K562 (cell line): ENCODE results near the gene NMT1. TPM values are rescaled to one million over a fixed set of nuclear protein-coding genes. Genes with fewer than 3 reads are reported as not detected.

Experiments used
- ATF1 ChIP-seq, 2 experiments: fragments of 450-650 bp in 1 of 2; IDR thresholded peaks; 2 replicates each; pipeline ENCODE4 v1.6.1; 2016; ENCODE audit warnings: missing compliant biosample characterization in 1 of 2, missing genetic modification characterization in 1 of 2
- CCNT2 ChIP-seq: IDR thresholded peaks from 2 replicates; pipeline ENCODE4 v1.6.1; 2011; ENCODE audit warnings: borderline replicate concordance, low read depth, mild to moderate bottlenecking, moderate library complexity, mixed read lengths, low read length; ENCODE audit not compliant: insufficient read length; ENCODE audit errors: extremely low read depth
- DDX20 ChIP-seq: fragments of 450-650 bp; IDR thresholded peaks from 2 replicates; pipeline ENCODE4 v1.6.1; 2016; ENCODE audit warnings: missing genetic modification characterization, low read depth, mild to moderate bottlenecking, missing compliant biosample characterization, moderate library complexity
- ESRRA ChIP-seq: fragments of 450-650 bp; IDR thresholded peaks from 2 replicates; pipeline ENCODE4 v1.6.1; 2014; ENCODE audit warnings: low read depth, mild to moderate bottlenecking, moderate library complexity, borderline replicate concordance
- ETV1 ChIP-seq: fragments of 450-650 bp; conservative IDR thresholded peaks from 2 replicates; pipeline ENCODE4 v1.6.1; 2016; ENCODE audit warnings: missing genetic modification characterization, control low read depth, low read depth, missing compliant biosample characterization
- GABPA ChIP-seq: fragments of 200-800 bp; sonication (Bioruptor generic); conservative IDR thresholded peaks from 2 replicates; pipeline ENCODE4 v1.6.1; 2016; ENCODE audit warnings: low read depth, missing genetic modification characterization, missing compliant biosample characterization
- KHSRP ChIP-seq: fragments of 450-650 bp; IDR thresholded peaks from 2 replicates; pipeline ENCODE4 v1.6.1; 2017
- LCOR ChIP-seq: sonication (generic); formaldehyde crosslinking; IDR thresholded peaks from 2 replicates; pipeline ENCODE4 v1.8.0; 2022; ENCODE audit warnings: mild to moderate bottlenecking, missing genetic modification reagents
- MAFF ChIP-seq: IDR thresholded peaks from 2 replicates; pipeline ENCODE4 v1.6.1; 2012; ENCODE audit warnings: low read length, improper control_type of control experiment
- MCM2 ChIP-seq: fragments of 450-650 bp; IDR thresholded peaks from 2 replicates; pipeline ENCODE4 v1.6.1; 2017; ENCODE audit warnings: low read depth, mild to moderate bottlenecking
- MECOM ChIP-seq: fragments of 250-450 bp; sonication (Bioruptor Pico); IDR thresholded peaks from 2 replicates; pipeline ENCODE4 v1.8.0; 2022; ENCODE audit warnings: inconsistent platforms
- NR2C2 ChIP-seq, 2 experiments: fragments of 200-800 bp in 1 of 2; sonication (Bioruptor generic) in 1 of 2; sonication (generic) in 1 of 2; formaldehyde crosslinking in 1 of 2; IDR thresholded peaks; 2 replicates each; pipeline versions ENCODE4 v1.6.1 to v1.8.0; 2016 to 2022; ENCODE audit warnings: mild to moderate bottlenecking in 1 of 2, missing compliant biosample characterization in 1 of 2, missing genetic modification characterization in 1 of 2, missing genetic modification reagents in 1 of 2
- NRF1 ChIP-seq, 2 experiments: fragments of 450-650 bp; IDR thresholded peaks in 1 of 2; conservative IDR thresholded peaks in 1 of 2; 2 replicates each; pipeline ENCODE4 v1.6.1; 2014; ENCODE audit warnings: mild to moderate bottlenecking in 2 of 2
- PML ChIP-seq: IDR thresholded peaks from 2 replicates; pipeline ENCODE4 v1.6.1; 2012; ENCODE audit warnings: low read length, inconsistent platforms
- PTTG1 ChIP-seq: fragments of 450-650 bp; IDR thresholded peaks from 2 replicates; pipeline ENCODE4 v1.6.1; 2016; ENCODE audit warnings: low read depth, mild to moderate bottlenecking, missing genetic modification characterization, missing compliant biosample characterization
- RBM25 ChIP-seq: fragments of 200-400 bp; formaldehyde crosslinking; IDR thresholded peaks from 2 replicates; pipeline ENCODE4 v1.6.1; 2018; ENCODE audit warnings: low read length, low read depth, moderate library complexity; ENCODE audit not compliant: severe bottlenecking
- RBM39 ChIP-seq: fragments of 200-400 bp; formaldehyde crosslinking; optimal IDR thresholded peaks from 2 replicates; pipeline ENCODE3; 2018; ENCODE audit warnings: low read depth, low read length
- SAP30 ChIP-seq: fragments of 200-600 bp; sonication (generic); IDR thresholded peaks from 2 replicates; pipeline ENCODE4 v1.6.1; 2012; ENCODE audit warnings: borderline replicate concordance, low read depth, mild to moderate bottlenecking, moderate library complexity, low read length, control low read depth, inconsistent platforms; ENCODE audit not compliant: insufficient read depth, poor library complexity, severe bottlenecking
- SETDB1 ChIP-seq: IDR thresholded peaks from one replicate; pipeline ENCODE4 v1.6.1; 2012; ENCODE audit warnings: low read length, control low read depth, inconsistent platforms
- STAT5B ChIP-seq: fragments of 250-450 bp; sonication (Bioruptor Pico); IDR thresholded peaks from 2 replicates; pipeline ENCODE4 v1.8.0; 2021; ENCODE audit warnings: mild to moderate bottlenecking, inconsistent platforms
- TFAP4 ChIP-seq: sonication (generic); formaldehyde crosslinking; IDR thresholded peaks from 2 replicates; pipeline ENCODE4 v1.8.0; 2022; ENCODE audit warnings: missing genetic modification reagents, mild to moderate bottlenecking, moderate library complexity, borderline replicate concordance
- ZKSCAN8 ChIP-seq: fragments of 200-800 bp; sonication (Bioruptor generic); IDR thresholded peaks from 2 replicates; pipeline ENCODE4 v1.6.1; 2016; ENCODE audit warnings: missing genetic modification characterization, missing compliant biosample characterization
- ZNF124 ChIP-seq: sonication (generic); formaldehyde crosslinking; IDR thresholded peaks from 2 replicates; pipeline ENCODE4 v1.8.1; 2022; ENCODE audit warnings: missing genetic modification reagents
- ZNF23 ChIP-seq: fragments of 250-450 bp; sonication (Bioruptor Pico); IDR thresholded peaks from 2 replicates; pipeline ENCODE4 v1.4.0; 2020; ENCODE audit warnings: mild to moderate bottlenecking
- ZNF695 ChIP-seq: fragments of 450-650 bp; formaldehyde crosslinking; IDR thresholded peaks from 2 replicates; pipeline ENCODE4 v1.4.0; 2020; ENCODE audit warnings: mild to moderate bottlenecking, moderate library complexity
- ZNF830 ChIP-seq: fragments of 250-450 bp; sonication (Bioruptor Pico); IDR thresholded peaks from 2 replicates; pipeline ENCODE4 v1.5.0; 2021; ENCODE audit warnings: mild to moderate bottlenecking
- polyA plus RNA-seq, 8 experiments: library from polyadenylated mRNA; depleted of rRNA in 4 of 8; stranded (reverse) in 5 of 8; unstranded in 3 of 8; fragments of >200 nt; fragmentation: Nextera tagmentation in 2 of 8; fragmentation: Illumina TruSeq in 1 of 8; extraction: Ambion mirVana in 2 of 8; extraction: Trizol in 1 of 8; gene quantifications; 2 replicates each; pipeline versions ENCODE4 v1.2.1 to v1.2.3, GENCODE V29; 2011 to 2014; ENCODE audit warnings: inconsistent platforms in 1 of 8, missing spikeins in 1 of 8
- total RNA-seq, 7 experiments: library from RNA; depleted of rRNA in 6 of 7; stranded (reverse); fragments of >200 nt in 6 of 7; fragmentation: Illumina TruSeq in 2 of 7; extraction: Trizol in 2 of 7; gene quantifications; 2 replicates each; pipeline versions ENCODE4 v1.2.1 to v1.2.3, GENCODE V29; 2011 to 2021; ENCODE audit warnings: low replicate concordance in 1 of 7

The NMT1 gene
- total and polyA plus RNA-seq, 9 of the 15 experiments (the other 6 are each of a cell fraction or from before 2014, with no cell fraction given), result 86.7 to 569 (median 213) TPM

- TF ChIP-seq PTTG1 (tag) (no peak), ZNF124 (no peak), SETDB1 (no peak), PML (no peak), ZNF830 (no peak), KHSRP (no peak), MECOM (CRISPR knock-in tag) (peak; percentile 43; the same call in 1 of the 2 replicates), MCM2 (no peak), ZKSCAN8 (CRISPR knock-in tag) (peak; percentile 69; the same call in 1 of the 2 replicates), NRF1 (conservative IDR thresholded peaks at IDR 0.05 in 1 of 2, IDR thresholded peaks at IDR 0.05 in 1 of 2) (peak; percentile 27 to 38; a peak in 3 of 4 replicates), SAP30 (no peak), ZNF23 (CRISPR knock-in tag) (no peak), DDX20 (tag) (no peak), TFAP4 (peak; percentile 93), ZNF695 (CRISPR knock-in tag) (no peak), RBM39 (no peak), ATF1 (CRISPR knock-in tag; IDR thresholded peaks at IDR 0.05) (no peak), ATF1 (tag; IDR thresholded peaks at IDR 0.05) (no peak), RBM25 (no peak), ESRRA (no peak), NR2C2 (CRISPR knock-in tag; IDR thresholded peaks at IDR 0.05) (no peak), NR2C2 (tag; IDR thresholded peaks at IDR 0.05) (peak; percentile 37; the same call in 1 of the 2 replicates), STAT5B (CRISPR knock-in tag) (no peak), CCNT2 (no peak), ETV1 (tag) (peak; percentile 94), MAFF (no peak), LCOR (CRISPR knock-in tag) (0 out of 2 replicates have a peak, but pooled peaks have one; percentile 46), GABPA (tag) (peak; percentile 75)
Measured at GRCh38 chr17:45123930-45124796, 63.0 kb downstream of the NMT1 start (continued).
